Tongue (tissue), 2 donors: ENCODE results near the gene RASGRP1. TPM values are rescaled to one million over a fixed set of nuclear protein-coding genes. Genes with fewer than 3 reads are reported as not detected.
"Not testable (repeated sequence)": the region's sequence is repeated elsewhere in the genome, so short reads cannot be mapped to it uniquely, and the experiment has no call there.

ENCODE experiments used
- DNase-seq: peaks from one replicate; pipeline ENCODE4 v3.0.0-alpha.2; 2015
- total RNA-seq: library from RNA; depleted of rRNA; stranded (reverse); fragments of >200 nt; gene quantifications from one replicate; pipeline ENCODE4 v1.2.3, GENCODE V29; 2014

RASGRP1 gene
- total RNA-seq, result 2.1 TPM

- peak; percentile 75 for DNase-seq
Measured at GRCh38 chr15:38564557-38565286, at the start of gene RASGRP1. TSS of gene RASGRP1 (minus strand) at chr15:38564814. CDS start at chr15:38564628, 186 bp downstream.

GRCh38 chr15:38613085-38613484 is 48.5 kb upstream of the RASGRP1 start:
- no peak for DNase-seq

GRCh38 chr15:38612159-38612863 is 47.7 kb upstream of the RASGRP1 start:
- DNase-seq, result no peak

GRCh38 chr15:38611228-38611627 is 46.6 kb upstream of the RASGRP1 start:
- DNase-seq, result no peak

- no peak for DNase-seq
Measured at GRCh38 chr15:38610748-38611147, 46.1 kb upstream of the RASGRP1 start.

- no peak for DNase-seq
Measured at GRCh38 chr15:38609097-38609738, 44.6 kb upstream of the RASGRP1 start.

GRCh38 chr15:38608682-38609081 is 44.1 kb upstream of the RASGRP1 start:
- DNase-seq, result no peak

GRCh38 chr15:38605744-38606143 is 41.1 kb upstream of the RASGRP1 start:
- DNase-seq, result no peak

GRCh38 chr15:38603672-38604071 is 39.1 kb upstream of the RASGRP1 start:
- DNase-seq, result no peak

- no peak for DNase-seq
Measured at GRCh38 chr15:38602910-38603670, 38.5 kb upstream of the RASGRP1 start.

GRCh38 chr15:38600236-38600635 is 35.6 kb upstream of the RASGRP1 start:
- DNase-seq, result no peak

GRCh38 chr15:38598749-38599148 is 34.1 kb upstream of the RASGRP1 start:
- no peak for DNase-seq

- no peak for DNase-seq
Measured at GRCh38 chr15:38597219-38597800, 32.7 kb upstream of the RASGRP1 start.

GRCh38 chr15:38593524-38593923 is 28.9 kb upstream of the RASGRP1 start:
- DNase-seq, result no peak

- DNase-seq, result no peak
Measured at GRCh38 chr15:38589502-38589901, 24.9 kb upstream of the RASGRP1 start.

GRCh38 chr15:38588672-38589071 is 24.1 kb upstream of the RASGRP1 start:
- peak; percentile 32 for DNase-seq

- no peak for DNase-seq
Measured at GRCh38 chr15:38587214-38587613, 22.6 kb upstream of the RASGRP1 start.

- DNase-seq, result not testable (repeated sequence)
Measured at GRCh38 chr15:38586005-38586404, 21.4 kb upstream of the RASGRP1 start.

GRCh38 chr15:38578626-38579025 is 14.0 kb upstream of the RASGRP1 start:
- no peak for DNase-seq

- no peak for DNase-seq
Measured at GRCh38 chr15:38577424-38577987, 12.9 kb upstream of the RASGRP1 start.

GRCh38 chr15:38576837-38577236 is 12.2 kb upstream of the RASGRP1 start:
- DNase-seq, result no peak

- DNase-seq, result no peak
Measured at GRCh38 chr15:38576261-38576660, 11.6 kb upstream of the RASGRP1 start.
